GM21825 (cell line): Measurements from ENCODE around the gene CALR.
"Not testable (repeated sequence)": the region's sequence is repeated elsewhere in the genome, so short reads cannot be mapped to it uniquely, and the experiment has no call there.

ENCODE experiments used
- ATAC-seq: cut with Tn5 transposase; IDR thresholded peaks from one replicate; pipeline ENCODE4 v1.9.1; 2021; ENCODE audit warnings: mild to moderate bottlenecking, moderate library complexity; ENCODE audit not compliant: unreplicated experiment

Gene CALR

DNA sequence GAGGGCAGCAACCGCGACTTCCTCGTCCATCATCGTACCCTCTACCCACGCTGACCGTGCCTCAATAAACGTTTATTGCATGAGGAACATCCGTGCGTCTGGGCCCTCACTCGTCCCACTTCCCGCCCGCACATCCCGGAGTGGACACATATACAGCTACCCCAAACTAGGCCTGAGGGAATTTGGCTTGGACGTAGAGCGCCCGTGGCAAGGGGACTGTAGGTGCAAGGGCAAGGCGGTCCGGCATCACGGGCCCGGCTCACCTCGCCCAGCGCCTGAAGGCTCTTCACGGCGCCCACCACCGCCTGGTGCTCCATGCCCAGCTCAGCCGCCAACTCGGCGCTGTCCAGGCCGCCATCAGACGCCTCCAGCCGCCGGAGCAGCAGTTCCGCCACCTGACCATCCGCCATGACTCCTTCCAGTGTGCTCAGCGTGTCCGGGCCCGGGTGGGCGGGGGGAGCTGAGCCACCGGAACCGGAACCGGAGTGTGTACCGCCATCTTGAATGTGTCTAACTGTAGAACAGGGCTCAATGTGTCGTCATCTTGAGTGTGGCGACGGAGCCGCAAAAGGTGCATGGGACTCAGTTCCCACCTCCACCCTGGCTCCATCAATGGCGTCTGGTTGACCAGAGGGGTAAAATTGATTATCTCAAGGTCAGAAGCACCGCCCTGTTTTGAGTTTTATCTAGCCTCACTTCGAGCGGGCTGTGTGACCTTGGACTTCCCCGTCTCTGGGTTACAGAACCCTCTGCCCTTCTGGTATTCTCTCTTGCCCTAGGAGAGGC lies 4.9 kb upstream of the CALR start, which contains the start of gene FARSA:
Gene FARSA (minus strand): TSS at position 425 of the 786 bp plus-strand sequence. CDS start 15 bp downstream, at position 410.
- peak; percentile 35 for ATAC-seq

DNA sequence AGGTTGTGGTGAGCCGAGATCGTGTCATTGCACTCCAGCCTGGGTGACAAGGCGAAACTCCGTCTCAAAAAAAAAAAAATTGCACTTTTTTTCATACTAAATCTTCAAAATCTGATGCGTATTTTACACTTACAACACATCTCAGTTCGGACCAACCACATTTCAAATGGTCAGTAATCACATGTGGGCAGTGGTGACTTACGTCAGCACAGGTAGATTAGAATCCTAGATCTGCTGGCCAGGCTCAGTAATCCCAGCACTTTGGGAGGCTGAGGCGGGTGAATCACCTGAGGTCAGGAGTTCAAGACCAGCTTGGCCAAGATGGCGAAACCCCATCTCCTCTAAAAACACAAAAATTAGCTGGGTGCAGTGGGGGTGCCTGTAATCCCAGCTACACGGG lies 3.3 kb upstream of the CALR start:
- ATAC-seq = no peak

DNA sequence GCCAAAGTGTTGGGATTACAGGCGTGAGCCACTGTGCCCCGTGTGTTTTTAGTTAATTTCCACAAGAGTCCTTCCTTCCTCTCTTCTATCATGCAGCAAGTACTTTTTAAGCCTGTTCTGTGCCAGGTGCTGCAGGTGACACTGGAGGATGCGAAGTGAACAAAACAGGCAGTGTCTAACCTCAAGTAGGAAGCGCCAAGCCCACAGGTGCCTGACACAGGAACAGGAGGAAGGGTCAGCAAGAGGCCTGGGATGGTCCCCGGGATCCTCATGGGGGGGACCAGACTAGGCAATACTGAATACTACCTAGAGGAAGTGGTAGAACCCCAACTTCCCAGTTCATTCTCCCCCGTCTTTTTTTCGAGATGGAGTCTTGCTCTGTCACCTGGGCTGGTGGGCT lies 1.8 kb upstream of the CALR start:
- ATAC-seq = no peak

DNA sequence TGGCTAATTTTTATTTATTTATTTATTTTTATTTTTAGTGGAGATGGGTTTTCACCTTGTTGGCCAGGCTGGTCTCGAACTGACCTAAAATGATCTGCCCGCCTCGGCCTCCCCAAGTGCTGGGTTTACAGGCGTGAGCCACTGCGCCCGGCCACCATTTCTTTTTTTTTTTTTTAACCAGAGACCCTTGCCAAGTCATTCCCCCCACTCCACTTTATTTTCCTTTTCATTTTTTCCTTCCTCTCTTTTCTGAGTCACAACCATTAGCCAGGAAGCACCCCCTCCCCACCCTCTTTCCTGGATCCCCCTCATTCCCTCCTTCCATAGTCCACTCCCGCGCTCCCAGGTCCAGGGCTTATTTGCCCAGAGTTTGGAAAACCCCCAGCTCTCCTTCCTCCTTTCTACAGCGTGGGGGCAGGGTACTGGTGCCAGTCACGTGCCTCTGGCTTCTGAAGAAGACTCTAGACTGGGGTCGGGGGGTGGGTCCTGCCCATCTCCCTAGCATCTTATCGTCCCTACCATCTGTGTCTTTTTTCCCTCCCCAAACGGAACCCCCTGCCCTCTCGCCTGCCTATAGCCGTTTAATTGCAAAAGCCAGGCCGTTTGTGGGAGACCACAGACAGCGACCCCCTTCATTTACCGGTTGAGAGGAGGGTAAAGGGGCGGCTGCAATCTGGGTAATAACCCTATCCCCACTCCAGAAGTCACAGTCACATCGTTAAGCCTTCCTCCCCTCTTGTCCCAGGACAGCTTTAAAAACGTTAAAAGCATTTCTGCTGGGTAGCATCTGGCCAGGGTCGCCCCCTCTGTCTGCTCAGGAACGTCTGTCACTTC lies 1.1 kb upstream of the CALR start:
- ATAC-seq = no peak

DNA sequence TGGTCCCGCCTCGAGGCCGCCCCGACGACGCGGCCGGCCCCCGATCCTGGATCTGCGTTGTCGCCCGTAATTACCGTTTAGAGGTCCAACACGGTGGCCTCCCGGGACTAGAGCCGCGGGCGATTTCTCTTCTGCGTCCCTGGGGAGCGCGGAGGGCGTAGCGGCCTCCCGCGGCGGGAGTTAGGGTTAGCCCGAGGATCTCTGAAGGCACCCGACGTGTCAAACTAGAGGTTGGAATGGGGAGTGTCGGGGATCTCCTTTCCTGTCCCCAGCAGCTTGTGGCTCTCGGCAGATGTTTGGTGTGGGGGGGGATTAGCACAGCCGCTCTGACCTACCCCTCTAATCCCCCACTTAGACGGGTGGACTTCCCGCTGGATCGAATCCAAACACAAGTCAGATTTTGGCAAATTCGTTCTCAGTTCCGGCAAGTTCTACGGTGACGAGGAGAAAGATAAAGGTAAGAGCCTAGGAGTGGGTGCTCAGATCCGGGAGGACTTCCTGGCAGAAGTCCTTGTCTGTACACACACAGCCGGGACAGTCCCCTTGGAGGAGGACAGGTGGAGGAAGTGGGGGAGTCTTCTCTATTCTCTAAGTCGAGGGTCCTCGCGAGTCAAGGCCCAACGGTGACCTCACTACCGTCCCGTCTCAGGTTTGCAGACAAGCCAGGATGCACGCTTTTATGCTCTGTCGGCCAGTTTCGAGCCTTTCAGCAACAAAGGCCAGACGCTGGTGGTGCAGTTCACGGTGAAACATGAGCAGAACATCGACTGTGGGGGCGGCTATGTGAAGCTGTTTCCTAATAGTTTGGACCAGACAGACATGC lies 581 bp downstream of the CALR start:
- no peak for ATAC-seq

DNA sequence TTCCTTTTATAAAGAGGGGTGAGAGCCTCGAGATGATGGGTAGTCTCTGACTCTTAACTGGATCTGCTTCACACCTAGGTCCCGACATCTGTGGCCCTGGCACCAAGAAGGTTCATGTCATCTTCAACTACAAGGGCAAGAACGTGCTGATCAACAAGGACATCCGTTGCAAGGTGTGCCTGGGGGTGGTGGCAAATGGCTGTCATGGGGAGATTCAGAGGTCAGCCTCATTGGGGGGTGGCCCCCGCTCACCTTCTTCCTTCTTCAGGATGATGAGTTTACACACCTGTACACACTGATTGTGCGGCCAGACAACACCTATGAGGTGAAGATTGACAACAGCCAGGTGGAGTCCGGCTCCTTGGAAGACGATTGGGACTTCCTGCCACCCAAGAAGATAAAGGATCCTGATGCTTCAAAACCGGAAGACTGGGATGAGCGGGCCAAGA lies 1.6 kb downstream of the CALR start:
- ATAC-seq = no peak

DNA sequence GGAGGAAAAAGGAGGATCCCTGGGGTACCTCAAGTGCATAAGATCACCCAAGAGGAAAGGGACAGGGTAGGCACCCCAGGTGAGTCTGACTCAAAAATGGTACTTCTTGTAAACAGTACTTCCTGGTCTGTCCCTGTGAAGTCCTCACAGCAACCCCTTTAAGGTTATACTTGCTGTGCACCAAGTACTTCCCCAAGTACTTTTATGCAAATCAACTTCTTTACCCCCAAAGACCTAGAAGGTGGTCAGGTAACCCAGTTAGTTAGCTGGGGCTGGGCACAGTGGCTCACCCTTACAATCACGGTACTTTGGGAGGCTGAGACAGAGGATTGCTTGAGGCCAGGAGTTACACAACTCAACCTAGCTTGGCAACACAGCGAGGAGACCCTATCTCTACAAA lies 2.5 kb downstream of the CALR start:
- ATAC-seq = no peak

DNA sequence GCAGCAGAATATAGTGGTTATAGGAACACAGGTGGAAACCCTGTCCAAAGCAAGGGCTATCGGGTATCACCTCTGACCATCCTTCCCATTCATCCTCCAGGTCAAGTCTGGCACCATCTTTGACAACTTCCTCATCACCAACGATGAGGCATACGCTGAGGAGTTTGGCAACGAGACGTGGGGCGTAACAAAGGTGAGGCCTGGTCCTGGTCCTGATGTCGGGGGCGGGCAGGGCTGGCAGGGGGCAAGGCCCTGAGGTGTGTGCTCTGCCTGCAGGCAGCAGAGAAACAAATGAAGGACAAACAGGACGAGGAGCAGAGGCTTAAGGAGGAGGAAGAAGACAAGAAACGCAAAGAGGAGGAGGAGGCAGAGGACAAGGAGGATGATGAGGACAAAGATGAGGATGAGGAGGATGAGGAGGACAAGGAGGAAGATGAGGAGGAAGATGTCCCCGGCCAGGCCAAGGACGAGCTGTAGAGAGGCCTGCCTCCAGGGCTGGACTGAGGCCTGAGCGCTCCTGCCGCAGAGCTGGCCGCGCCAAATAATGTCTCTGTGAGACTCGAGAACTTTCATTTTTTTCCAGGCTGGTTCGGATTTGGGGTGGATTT lies 5.1 kb downstream of the CALR start:
- ATAC-seq = no peak

DNA sequence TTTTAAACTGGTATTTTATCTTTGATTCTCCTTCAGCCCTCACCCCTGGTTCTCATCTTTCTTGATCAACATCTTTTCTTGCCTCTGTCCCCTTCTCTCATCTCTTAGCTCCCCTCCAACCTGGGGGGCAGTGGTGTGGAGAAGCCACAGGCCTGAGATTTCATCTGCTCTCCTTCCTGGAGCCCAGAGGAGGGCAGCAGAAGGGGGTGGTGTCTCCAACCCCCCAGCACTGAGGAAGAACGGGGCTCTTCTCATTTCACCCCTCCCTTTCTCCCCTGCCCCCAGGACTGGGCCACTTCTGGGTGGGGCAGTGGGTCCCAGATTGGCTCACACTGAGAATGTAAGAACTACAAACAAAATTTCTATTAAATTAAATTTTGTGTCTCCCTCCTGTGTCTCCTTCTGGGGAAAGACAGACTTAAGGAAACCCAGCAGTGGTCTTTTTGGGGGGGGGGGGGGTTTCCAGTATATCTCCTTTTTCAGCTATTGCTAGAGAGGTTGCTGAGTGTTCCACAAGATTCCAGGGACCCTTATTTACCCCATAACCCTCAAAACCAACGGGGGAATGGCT lies 5.8 kb downstream of the CALR start:
- no peak for ATAC-seq

DNA sequence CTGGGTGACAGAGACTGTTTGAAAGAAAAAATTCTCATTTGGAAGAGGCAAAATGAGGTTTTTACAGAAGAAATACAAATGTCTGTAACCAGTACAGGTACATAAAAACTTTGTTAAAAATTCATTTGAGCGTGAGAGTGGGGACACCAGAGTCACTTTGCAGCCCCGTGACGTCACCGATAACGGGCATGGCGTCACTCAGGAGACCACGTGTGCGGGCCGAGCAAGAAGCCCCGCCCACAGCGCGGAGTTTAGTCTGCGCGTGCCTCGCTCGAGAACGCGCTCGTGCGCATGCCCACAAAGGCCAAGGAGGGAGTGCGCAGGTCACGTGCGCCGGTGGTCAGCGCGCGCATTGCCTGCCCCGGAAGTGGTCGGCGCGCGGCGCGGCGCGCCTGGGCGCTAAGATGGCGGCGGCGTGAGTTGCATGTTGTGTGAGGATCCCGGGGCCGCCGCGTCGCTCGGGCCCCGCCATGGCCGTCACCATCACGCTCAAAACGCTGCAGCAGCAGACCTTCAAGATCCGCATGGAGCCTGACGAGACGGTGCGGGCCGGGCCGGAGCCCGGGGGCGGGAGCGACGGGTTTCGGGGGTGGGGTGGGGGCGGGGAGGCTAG lies 7.2 kb downstream of the CALR start, which contains the start of gene RAD23A:
Gene RAD23A (plus strand): TSS at position 384 of the 613 bp plus-strand sequence. CDS start 87 bp downstream, at position 471.
- ATAC-seq = peak; percentile 58

DNA sequence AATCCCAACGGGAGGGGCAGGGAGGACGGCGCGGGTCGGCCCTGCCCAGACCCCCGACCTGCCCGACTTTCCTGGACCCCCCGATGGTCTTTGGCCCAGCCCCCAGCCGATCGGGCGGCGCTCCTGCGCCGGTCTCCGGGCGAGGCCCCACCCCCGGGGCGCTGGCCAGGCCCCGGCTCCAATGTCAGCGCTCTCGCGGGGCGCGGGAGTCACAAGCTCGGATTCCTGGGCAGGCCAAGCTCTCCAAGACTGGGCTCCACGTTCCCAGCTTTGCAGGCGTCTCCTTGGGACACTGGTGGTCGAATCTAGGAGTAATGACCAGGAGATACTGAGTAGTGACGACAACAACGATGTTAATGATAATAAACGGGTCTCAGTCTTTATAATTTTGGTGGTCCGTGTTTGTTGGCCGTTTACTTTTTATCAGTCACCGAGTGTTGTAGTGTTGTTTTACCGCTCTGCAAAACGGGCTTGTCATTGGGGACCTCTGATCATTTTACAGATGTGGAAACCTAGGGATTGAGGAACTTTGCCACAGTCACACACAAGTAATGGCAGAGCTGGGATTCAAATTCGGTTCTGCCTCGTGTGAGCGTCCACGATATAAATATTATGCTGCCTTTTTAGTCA lies 7.8 kb downstream of the CALR start:
- peak; percentile 19 for ATAC-seq

DNA sequence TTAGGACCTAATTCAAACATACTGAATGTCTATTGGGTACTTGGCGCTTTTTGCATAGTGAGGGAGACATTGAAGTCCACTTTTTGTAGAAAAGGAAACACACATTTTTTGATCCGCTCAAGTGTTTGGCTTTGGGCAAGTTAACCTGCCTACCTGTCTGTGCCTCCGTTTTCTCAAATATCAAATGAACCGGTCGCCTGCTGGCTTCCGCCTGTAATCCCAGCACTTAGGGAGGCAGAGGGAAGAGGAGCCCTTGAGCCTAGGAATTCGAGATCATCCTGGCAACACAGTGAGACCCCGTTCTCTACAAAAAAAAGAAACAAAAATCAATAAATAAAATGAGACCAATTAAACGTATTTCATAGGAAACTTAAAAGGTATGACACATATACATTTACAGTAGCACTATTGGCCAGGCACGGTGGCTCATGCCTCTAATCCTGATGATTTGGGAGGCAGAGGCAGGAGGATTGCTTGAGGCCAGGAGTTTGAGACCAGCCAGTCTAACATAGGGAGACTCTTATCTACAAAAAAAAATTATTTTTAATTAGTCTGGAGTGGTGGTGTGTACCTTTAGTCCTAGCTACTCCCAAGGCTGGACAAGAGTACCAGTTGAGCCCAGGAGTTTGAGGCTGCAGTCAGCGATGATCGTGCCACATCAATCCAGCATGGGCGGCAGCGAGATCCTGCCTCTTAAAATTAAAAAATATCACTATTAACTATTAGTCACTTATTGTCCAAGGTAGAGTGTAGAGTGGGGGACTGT lies 8.5 kb downstream of the CALR start:
- ATAC-seq = no peak

DNA sequence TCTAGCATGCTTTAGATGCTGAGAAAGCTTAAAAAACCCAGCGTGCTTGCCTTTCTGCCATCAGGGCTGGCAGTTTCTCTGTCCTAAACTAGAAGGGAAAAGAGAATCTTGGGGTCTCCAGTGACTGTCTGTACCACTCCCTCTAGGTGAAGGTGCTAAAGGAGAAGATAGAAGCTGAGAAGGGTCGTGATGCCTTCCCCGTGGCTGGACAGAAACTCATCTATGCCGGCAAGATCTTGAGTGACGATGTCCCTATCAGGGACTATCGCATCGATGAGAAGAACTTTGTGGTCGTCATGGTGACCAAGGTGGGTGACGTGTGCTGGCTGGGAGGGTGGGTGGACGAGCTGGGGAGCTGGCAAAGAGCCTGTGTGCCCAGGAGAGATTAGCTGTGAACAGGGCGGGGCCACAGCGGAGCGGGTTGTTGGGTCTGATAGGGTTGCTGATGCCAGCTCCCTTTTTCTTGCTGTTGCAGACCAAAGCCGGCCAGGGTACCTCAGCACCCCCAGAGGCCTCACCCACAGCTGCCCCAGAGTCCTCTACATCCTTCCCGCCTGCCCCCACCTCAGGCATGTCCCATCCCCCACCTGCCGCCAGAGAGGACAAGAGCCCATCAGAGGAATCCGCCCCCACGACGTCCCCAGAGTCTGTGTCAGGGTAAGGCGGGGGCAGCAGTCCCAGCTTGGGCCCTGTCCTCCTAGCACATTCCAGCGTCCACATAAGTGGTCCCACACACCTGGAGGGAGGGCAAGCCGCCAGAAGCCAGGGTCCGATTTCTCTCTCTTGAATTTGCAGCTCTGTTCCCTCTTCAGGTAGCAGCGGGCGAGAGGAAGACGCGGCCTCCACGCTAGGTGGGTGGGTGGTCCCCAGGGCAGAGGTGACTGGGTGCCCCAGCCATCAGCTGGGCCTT lies 9.5 kb downstream of the CALR start:
- ATAC-seq = no peak

DNA sequence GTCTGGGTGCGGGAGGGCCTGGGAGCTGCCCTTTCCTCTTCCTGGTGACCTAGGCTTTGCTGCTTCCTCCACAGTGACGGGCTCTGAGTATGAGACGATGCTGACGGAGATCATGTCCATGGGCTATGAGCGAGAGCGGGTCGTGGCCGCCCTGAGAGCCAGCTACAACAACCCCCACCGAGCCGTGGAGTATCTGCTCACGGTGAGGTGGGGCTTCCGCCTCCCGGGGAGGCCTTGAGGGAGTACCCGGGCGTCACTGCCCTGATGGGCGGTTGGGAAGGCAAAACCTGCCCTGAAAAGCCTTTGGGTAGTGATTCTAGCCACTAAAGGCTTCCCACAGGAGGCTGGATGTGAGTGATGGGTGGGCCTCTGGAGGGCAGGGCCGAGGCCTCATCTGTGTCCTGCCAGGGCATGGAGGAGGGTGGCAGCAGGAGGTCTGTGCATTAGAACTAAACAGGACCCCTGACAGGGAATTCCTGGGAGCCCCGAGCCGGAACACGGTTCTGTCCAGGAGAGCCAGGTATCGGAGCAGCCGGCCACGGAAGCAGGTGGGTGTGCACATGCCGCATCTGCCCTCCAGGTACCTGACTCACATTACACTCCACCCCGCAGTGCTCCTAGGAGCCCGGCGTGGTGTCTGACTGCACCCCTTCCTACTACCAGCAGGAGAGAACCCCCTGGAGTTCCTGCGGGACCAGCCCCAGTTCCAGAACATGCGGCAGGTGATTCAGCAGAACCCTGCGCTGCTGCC lies 10.4 kb downstream of the CALR start:
- ATAC-seq = no peak

DNA sequence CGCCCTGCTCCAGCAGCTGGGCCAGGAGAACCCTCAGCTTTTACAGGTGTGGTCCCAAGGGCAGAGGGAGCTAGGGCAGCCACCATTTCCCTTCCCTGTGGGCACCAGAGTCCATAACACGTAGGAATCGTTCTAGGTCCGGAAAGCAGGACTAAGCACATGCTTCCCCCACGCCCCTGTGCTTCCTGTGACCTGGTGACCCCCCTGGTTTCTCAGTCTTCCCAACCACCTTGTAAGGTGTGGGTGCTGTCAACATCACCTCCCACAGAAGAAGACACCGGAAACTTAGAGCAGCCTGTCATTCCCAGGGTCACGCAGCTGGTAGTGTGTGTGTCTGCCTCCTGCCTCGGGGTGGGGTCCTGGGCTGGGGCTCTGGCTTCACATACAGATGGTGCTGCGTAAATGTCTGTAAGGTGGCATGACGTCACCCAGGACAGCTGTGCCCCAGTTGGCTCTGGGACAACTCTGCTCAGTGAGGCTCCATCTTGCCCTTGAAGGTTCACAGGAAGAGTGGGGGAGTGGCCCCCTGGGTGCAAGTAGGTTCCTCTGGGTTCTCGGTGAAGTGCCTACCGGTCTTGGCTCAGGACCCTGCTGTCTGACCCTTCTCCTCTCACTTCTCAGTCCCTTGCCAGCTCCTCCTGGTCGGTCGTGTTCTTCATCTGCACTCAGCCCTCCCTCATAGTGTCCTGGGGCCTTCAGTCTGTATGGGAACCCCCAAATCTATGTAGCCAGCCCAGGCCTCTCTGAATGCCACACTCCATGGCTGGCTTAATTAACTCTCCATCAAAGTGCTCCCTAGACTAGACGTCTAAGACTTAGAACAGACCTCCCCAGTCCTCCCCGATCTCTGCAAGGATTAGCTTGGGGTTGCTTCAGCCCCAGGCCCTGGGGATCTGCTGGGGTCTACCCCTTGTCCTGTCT lies 11.2 kb downstream of the CALR start:
- ATAC-seq = no peak

DNA sequence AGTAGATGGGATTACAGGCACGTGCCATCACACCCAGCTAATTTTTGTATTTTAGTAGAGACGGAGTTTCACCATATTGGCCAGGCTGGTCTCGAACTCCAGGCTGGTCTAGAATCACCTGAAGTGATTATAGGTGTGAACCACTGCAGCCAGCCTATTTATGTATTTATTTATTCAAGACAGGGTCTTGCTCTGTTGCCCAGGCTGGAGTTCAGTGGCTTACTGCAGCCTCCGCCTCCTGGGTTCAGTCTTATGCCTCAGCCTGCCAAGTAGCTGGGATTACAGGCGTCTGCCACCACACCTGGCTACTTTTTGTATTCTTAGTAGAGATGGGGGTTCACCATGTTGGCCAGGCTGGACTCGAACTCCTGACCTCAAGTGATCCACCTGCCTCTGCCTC lies 13.6 kb downstream of the CALR start:
- ATAC-seq = not testable (repeated sequence)
